Measurements from ENCODE around the gene GRWD1. TPM values are rescaled to one million over a fixed set of nuclear protein-coding genes. Genes with fewer than 3 reads are reported as not detected.
"Not testable (repeated sequence)": the region's sequence is repeated elsewhere in the genome, so short reads cannot be mapped to it uniquely, and the experiment has no call there.

Gene GRWD1
- total and polyA plus RNA-seq, 2 of the 8 experiments (the other 6 are each of a cell fraction or from before 2014, with no cell fraction given), result 36.9 to 61.9 TPM

- H3K9ac ChIP-seq (replicated peaks in 1 of 4; ENCODE audit: extremely low read depth in 1 of 4, low read depth in 3 of 4, low read length in 3 of 4); FAIRE-seq; H4K91ac ChIP-seq (replicated peaks; ENCODE audit: insufficient read length, low read length); H4K20me1 ChIP-seq (replicated peaks in 1 of 2; ENCODE audit: control insufficient read depth in 1 of 2, insufficient read depth in 2 of 2, low read length in 2 of 2); H3K56ac ChIP-seq (replicated peaks; ENCODE audit: insufficient read length, low read depth, low read length); H3K79me2 ChIP-seq (ENCODE audit: control insufficient read depth in 1 of 2, insufficient read depth in 2 of 2, low read length in 2 of 2); H3K4me2 ChIP-seq (ENCODE audit: insufficient read depth in 1 of 2, low read depth in 2 of 2, low read length in 2 of 2); H2BK120ac ChIP-seq (replicated peaks; ENCODE audit: low read depth, low read length); H2BK15ac ChIP-seq (ENCODE audit: low read length); H2AK5ac ChIP-seq (ENCODE audit: low read depth, low read length); H2BK20ac ChIP-seq (ENCODE audit: low read length); H3K23ac ChIP-seq (ENCODE audit: insufficient read length); H4K8ac ChIP-seq (ENCODE audit: extremely low read depth, insufficient read depth, low read length); H2BK12ac ChIP-seq (ENCODE audit: low read depth, low read length); H3K4me3 ChIP-seq (ENCODE audit: extremely low read depth in 1 of 4, insufficient read depth in 2 of 4, low read depth in 3 of 4, low read length in 4 of 4); DNase-seq (ENCODE audit: low read depth in 1 of 2, low spot score in 2 of 2); H3K18ac ChIP-seq (ENCODE audit: extremely low read depth, low read length); H3K4ac ChIP-seq (replicated peaks; ENCODE audit: insufficient read length, low read depth, low read length); H3K9me3 ChIP-seq (ENCODE audit: insufficient read depth in 2 of 2, low read depth in 1 of 2, low read length in 1 of 2); H3K23me2 ChIP-seq (ENCODE audit: low read depth, low read length); H3K27ac ChIP-seq (ENCODE audit: low read depth, low read length); H2BK5ac ChIP-seq (ENCODE audit: low read depth, low read length); H4K5ac ChIP-seq (ENCODE audit: insufficient read length, low read depth, low read length); H3K27me3 ChIP-seq (replicated peaks in 1 of 4; ENCODE audit: control insufficient read depth in 3 of 4, extremely low read depth in 1 of 4, insufficient read depth in 3 of 4, low read length in 3 of 4); H2AFZ ChIP-seq (ENCODE audit: low read length); H3K36me3 ChIP-seq (ENCODE audit: control insufficient read depth in 2 of 4, insufficient read depth in 4 of 4, low read length in 3 of 4); H3K79me1 ChIP-seq (ENCODE audit: low read depth, low read length); H3K14ac ChIP-seq (ENCODE audit: insufficient read length): not testable (repeated sequence)
- CTCF ChIA-PET (ENCODE audit: partially characterized antibody), result interaction anchor here (0.6 to 5.5 kb wide), 17 partner anchors 13 to 175 kb away, joined by 3 to 105 read pairs (median 6); no protein-coding TSS in a partner anchor
- 86% methylated on average over 7 of the region's 7 CpGs; no CpG with 5 or more reads in 1 of the 2 experiments for WGBS, 2 experiments (ENCODE audit: extremely low coverage in 1 of 2, insufficient coverage in 1 of 2, insufficient read length in 1 of 2, insufficient replicate concordance in 2 of 2, low coverage in 1 of 2, low lambda C conversion rate in 2 of 2, missing lambda C conversion rate in 1 of 2)
- peaks cover 0 to 17% (median 13%) of the 10 kb centered on the region in 4 experiments; a peak in 6 of 7 replicates for H3K4me1 ChIP-seq (replicated peaks in 1 of 4; ENCODE audit: control insufficient read depth in 3 of 4, insufficient read depth in 4 of 4, low read length in 3 of 4)
- POLR2A ChIA-PET (ENCODE audit: partially characterized antibody), result interaction anchor here (0.7 to 14.8 kb wide), 6 partner anchors 13 to 112 kb away, joined by 3 to 176 read pairs (median 9); partner anchors contain the start of gene KDELR1
Observed at GRCh38 chr19:48488478-48488877, 42.7 kb downstream of the GRWD1 start.
